ENCODE results near the gene SNN. TPM values are rescaled to one million over a fixed set of nuclear protein-coding genes. Genes with fewer than 3 reads are reported as not detected.

Gene SNN
- total and polyA plus RNA-seq, 7 experiments from 2014 or later, result 17.0 to 86.8 (median 34.3) TPM

DNA sequence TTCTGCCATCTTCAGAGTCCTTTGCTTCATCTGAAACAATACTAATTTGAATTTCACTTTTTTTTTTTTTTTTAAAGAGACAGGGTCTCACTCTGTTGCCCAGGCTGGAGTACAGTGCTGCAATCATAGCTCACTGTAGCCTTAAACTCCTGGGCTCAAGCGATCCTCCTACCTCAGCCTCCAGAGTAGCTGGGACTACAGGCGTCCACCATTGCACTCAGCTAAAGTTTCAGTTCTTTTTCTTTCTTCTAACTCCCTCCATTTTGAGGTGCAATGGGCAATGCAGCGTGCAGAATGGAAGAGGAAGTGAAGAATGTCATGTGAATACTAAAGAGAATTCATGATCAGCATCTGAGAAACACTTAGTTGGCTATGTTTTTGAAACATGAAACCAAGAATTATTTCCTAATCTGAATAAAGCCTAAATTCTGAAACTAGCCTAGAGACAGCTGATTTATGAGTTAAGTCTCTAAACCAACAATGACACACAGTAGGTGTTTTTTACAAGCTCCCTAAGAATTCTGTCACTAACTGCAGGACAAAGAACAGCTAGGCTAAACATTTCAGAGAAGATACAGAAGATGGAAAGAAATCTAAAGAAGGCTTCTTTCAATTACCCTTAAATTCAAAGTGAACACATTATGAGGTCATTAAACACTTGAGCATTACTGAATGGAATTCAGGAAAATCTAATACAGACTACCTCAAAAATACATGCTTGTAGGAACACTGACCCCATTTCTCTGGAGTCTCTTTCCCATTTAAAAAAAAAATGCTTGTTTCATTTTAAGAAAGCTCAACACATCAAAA is 21.0 kb downstream of the SNN start:
- intact Hi-C loops (cut with micrococcal nuclease), result no loop called here
- peak overlapping the region; percentile 18 for H3K27ac ChIP-seq (ENCODE audit: low read depth, low read length)
- H3K36me3 ChIP-seq (ENCODE audit: control insufficient read depth in 2 of 3, insufficient read depth in 3 of 3, low read length in 3 of 3), result peaks cover 9 to 56% (median 16%) of the 10 kb centered on the region in 3 experiments
- H3K27me3 Mint-ChIP-seq, result no peaks in the 10 kb centered on the region
- ChIA-PET POLR2A (interaction anchor here (0.6 to 1.6 kb wide), 4 partner anchors 9 to 105 kb away, joined by 3 to 4 read pairs (median 4); no protein-coding TSS in a partner anchor), CTCF (interaction anchor here (0.5 to 1.4 kb wide), 8 partner anchors 11 to 725 kb away, joined by 3 to 5 read pairs (median 3); no protein-coding TSS in a partner anchor)
- peak overlapping the region in 9 of 10 donors; percentile 20 to 61 (median 49) for H3K4me3 Mint-ChIP-seq
- peaks cover 0 to 2% (median 0%) of the 10 kb centered on the region in 11 donors for H3K9me3 Mint-ChIP-seq
- peak overlapping the region; percentile 49 to 86 (median 73) for H3K27ac Mint-ChIP-seq
- H3K36me3 Mint-ChIP-seq, result peaks cover 18 to 52% (median 29%) of the 10 kb centered on the region in 5 donors
- no peaks in the 10 kb centered on the region for H3K27me3 ChIP-seq (ENCODE audit: control insufficient read depth in 2 of 2, insufficient read depth in 2 of 2, low read length in 2 of 2)
- H3K4me1 ChIP-seq (ENCODE audit: control insufficient read depth in 2 of 2, insufficient read depth in 2 of 2, low read length in 2 of 2), result peaks cover 0 to 6% of the 10 kb centered on the region in 2 donors
- ATAC-seq, result peak; percentile 69
- H3K4me3 ChIP-seq (ENCODE audit: low read length), result no peak overlapping the region
- no peak for DNase-seq
- peaks cover 7 to 39% (median 29%) of the 10 kb centered on the region in 7 donors for H3K4me1 Mint-ChIP-seq
- no peaks in the 10 kb centered on the region for H3K9me3 ChIP-seq (ENCODE audit: control insufficient read depth in 2 of 3, low read length in 3 of 3)

DNA sequence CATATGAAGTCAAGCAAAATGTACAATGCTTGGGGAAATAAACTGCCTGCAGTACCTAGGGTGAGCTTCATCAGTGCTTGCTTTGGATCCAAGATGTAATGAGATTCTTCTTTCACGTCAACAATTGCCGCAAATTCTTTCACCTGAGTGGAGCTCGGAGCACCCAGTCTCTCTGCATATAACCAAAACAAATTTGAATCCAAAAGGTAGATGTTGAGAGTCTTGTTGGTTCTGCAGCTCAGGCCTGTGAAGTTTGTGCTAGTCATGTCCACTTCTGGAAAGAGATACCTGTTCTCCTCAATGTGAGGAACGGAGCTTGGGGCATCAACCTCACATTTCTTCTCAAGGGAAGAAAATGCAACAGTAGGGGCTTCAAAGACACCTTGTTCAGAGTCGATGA is 23.0 kb downstream of the SNN start:
- Mint-ChIP-seq H3K9me3 (peaks cover 0 to 2% (median 0%) of the 10 kb centered on the region in 11 donors), H3K27ac (peak overlapping the region in 1 of 9 donors; percentile 34), H3K27me3 (no peaks in the 10 kb centered on the region), H3K4me1 (peaks cover 9 to 44% (median 32%) of the 10 kb centered on the region in 7 donors), H3K36me3 (peaks cover 15 to 56% (median 34%) of the 10 kb centered on the region in 5 donors), H3K4me3 (no peak overlapping the region)
- Histone ChIP-seq H3K27ac (ENCODE audit: low read depth, low read length) (no peak overlapping the region), H3K4me1 (ENCODE audit: control insufficient read depth in 2 of 2, insufficient read depth in 2 of 2, low read length in 2 of 2) (peaks cover 0 to 6% of the 10 kb centered on the region in 2 donors), H3K27me3 (ENCODE audit: control insufficient read depth in 2 of 2, insufficient read depth in 2 of 2, low read length in 2 of 2) (no peaks in the 10 kb centered on the region), H3K4me3 (ENCODE audit: low read length) (no peak overlapping the region), H3K36me3 (ENCODE audit: control insufficient read depth in 2 of 3, insufficient read depth in 3 of 3, low read length in 3 of 3) (peaks cover 8 to 51% (median 24%) of the 10 kb centered on the region in 3 experiments), H3K9me3 (ENCODE audit: control insufficient read depth in 2 of 3, low read length in 3 of 3) (no peaks in the 10 kb centered on the region)
- no peak for DNase-seq
- no peak for ATAC-seq
- intact Hi-C loops (cut with micrococcal nuclease), result no loop called here
- ChIA-PET CTCF (interaction anchor here (1.2 to 1.4 kb wide), 2 partner anchors 23 to 159 kb away, joined by 5 to 6 read pairs; no protein-coding TSS in a partner anchor), POLR2A (no interaction called here)

DNA sequence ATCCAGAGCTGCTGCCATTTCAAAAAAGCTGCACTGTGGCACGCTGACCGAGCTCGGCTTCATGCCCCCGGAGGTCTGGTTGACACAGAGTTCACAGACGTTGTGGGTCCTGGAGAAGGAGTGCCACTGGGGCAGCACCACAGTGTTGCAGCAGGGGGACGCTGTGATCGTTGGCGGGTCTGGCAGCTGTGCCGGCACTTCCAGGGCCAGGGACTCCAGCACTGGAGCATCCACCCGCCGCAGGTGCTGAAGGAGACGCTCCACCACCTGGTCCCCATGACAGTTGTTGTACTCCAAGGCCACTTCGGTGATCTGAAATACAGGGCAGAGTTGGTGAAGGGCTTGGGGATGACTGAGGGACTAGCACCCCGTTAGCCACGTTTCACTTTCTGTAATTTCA is 23.5 kb downstream of the SNN start:
- Mint-ChIP-seq H3K9me3 (peaks cover 0 to 2% (median 0%) of the 10 kb centered on the region in 11 donors), H3K4me1 (peaks cover 10 to 47% (median 35%) of the 10 kb centered on the region in 7 donors), H3K4me3 (no peak overlapping the region), H3K27ac (peak overlapping the region in 1 of 9 donors; percentile 12), H3K36me3 (peaks cover 17 to 56% (median 35%) of the 10 kb centered on the region in 5 donors), H3K27me3 (no peaks in the 10 kb centered on the region)
- peaks cover 0 to 6% of the 10 kb centered on the region in 2 donors for H3K4me1 ChIP-seq (ENCODE audit: control insufficient read depth in 2 of 2, insufficient read depth in 2 of 2, low read length in 2 of 2)
- ChIA-PET CTCF (interaction anchor here (1.2 to 1.4 kb wide), 2 partner anchors 23 to 160 kb away, joined by 5 to 6 read pairs; no protein-coding TSS in a partner anchor), POLR2A (no interaction called here)
- intact Hi-C loops (cut with micrococcal nuclease), result no loop called here
- no peak overlapping the region for H3K4me3 ChIP-seq (ENCODE audit: low read length)
- DNase-seq (no peak), ATAC-seq (no peak)
- H3K36me3 ChIP-seq (ENCODE audit: control insufficient read depth in 2 of 3, insufficient read depth in 3 of 3, low read length in 3 of 3), result peaks cover 8 to 52% (median 24%) of the 10 kb centered on the region in 3 experiments
- H3K27ac ChIP-seq (ENCODE audit: low read depth, low read length), result no peak overlapping the region
- no peaks in the 10 kb centered on the region for H3K9me3 ChIP-seq (ENCODE audit: control insufficient read depth in 2 of 3, low read length in 3 of 3)
- no peaks in the 10 kb centered on the region for H3K27me3 ChIP-seq (ENCODE audit: control insufficient read depth in 2 of 2, insufficient read depth in 2 of 2, low read length in 2 of 2)

DNA sequence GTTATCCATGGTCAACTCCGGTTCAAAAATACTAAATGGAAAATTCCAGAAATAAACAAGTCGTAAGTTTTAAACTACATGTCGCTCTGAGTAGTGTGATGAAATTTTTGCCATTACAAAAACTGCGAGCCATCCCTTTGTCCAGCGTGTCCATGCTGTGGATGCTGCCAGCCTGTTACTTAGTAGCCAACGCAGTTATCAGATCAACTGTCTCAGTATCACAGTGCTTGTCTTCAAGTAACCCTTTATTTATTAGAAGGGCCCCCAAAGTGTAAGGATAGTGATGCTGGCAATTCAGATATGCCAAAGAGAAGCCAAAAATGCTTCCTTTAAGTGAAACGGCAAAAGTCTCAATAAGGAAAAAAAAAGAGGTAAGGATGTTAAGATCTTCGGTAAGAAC is 23.9 kb downstream of the SNN start:
- Histone ChIP-seq H3K36me3 (ENCODE audit: control insufficient read depth in 2 of 3, insufficient read depth in 3 of 3, low read length in 3 of 3) (peaks cover 8 to 52% (median 20%) of the 10 kb centered on the region in 3 experiments), H3K27ac (ENCODE audit: low read depth, low read length) (no peak overlapping the region), H3K4me1 (ENCODE audit: control insufficient read depth in 2 of 2, insufficient read depth in 2 of 2, low read length in 2 of 2) (peaks cover 0 to 6% of the 10 kb centered on the region in 2 donors), H3K27me3 (ENCODE audit: control insufficient read depth in 2 of 2, insufficient read depth in 2 of 2, low read length in 2 of 2) (no peaks in the 10 kb centered on the region), H3K4me3 (ENCODE audit: low read length) (no peak overlapping the region), H3K9me3 (ENCODE audit: control insufficient read depth in 2 of 3, low read length in 3 of 3) (no peaks in the 10 kb centered on the region)
- DNase-seq (no peak), ATAC-seq (no peak)
- Mint-ChIP-seq H3K27ac (peak overlapping the region in 3 of 9 donors; percentile 41 to 51 (median 45)), H3K4me3 (no peak overlapping the region), H3K4me1 (peaks cover 8 to 49% (median 36%) of the 10 kb centered on the region in 7 donors), H3K9me3 (peaks cover 0 to 2% (median 0%) of the 10 kb centered on the region in 11 donors), H3K27me3 (no peaks in the 10 kb centered on the region), H3K36me3 (peaks cover 20 to 56% (median 36%) of the 10 kb centered on the region in 5 donors)
- intact Hi-C loops (cut with micrococcal nuclease), result no loop called here
- CTCF ChIA-PET, result interaction anchor here (1.2 to 1.4 kb wide), 2 partner anchors 22 to 160 kb away, joined by 5 to 6 read pairs; no protein-coding TSS in a partner anchor
- POLR2A ChIA-PET, result interaction anchor here (0.8 kb wide), 1 partner anchor 310 kb away, joined by 3 read pairs; no protein-coding TSS in a partner anchor

DNA sequence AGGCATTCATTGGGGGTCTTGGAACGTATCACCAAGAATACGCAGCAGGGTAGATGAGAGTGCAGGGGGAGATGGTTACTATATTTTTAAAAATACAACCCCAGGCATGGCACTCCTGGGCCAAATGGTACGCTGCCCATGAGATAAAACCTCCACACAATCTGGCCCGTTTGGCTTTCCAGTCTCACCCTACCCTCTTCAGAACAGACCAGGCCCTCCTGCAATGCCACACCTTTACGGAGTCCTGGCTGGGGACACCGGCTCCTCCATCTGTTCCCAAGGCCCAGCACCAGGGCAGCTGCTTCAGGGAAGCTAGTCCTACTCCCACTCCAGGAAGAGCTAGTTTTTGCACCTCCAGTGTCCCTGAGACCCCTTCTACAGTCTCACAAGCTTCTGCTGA is 24.4 kb downstream of the SNN start:
- CTCF ChIA-PET, result no interaction called here
- peaks cover 10 to 52% (median 15%) of the 10 kb centered on the region in 3 experiments for H3K36me3 ChIP-seq (ENCODE audit: control insufficient read depth in 2 of 3, insufficient read depth in 3 of 3, low read length in 3 of 3)

DNA sequence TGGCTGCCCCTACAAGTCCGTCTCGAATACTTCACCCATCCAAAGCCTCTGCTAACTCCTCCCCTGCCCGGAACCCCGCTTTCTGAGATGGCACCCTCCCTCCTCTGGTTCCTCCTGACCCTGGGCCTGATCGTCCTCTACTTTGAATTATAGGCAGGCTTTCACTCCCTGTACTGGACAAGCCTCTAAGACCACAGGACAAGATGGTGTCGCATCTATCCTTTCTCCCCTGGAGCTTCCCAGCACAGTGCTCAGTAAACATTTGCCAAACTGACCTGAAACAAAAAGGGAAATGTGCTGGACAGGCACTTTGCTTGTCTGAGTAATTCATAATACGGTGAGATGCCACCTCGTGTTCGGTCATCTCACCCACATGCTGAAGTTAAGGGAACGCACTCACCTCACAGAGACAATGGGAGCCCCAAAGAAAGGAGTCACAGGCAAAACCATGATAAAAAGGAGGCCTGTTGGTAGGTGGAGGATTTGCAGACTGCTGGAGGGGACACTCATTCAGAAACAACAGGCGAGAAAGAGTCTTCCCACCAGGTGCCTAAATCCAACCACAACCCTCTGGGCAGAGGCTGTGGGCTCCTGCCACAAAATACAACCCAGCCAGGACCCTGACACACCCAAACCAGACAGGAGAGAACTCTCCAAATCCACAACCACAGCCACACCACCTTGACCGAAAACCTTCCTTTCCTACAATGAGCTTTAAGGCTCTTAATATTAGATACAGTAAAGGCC is 28.2 kb downstream of the SNN start:
- Mint-ChIP-seq H3K4me3 (peak overlapping the region in 1 of 10 donors; percentile 19), H3K9me3 (no peaks in the 10 kb centered on the region), H3K36me3 (peaks cover 12 to 64% (median 26%) of the 10 kb centered on the region in 5 donors), H3K4me1 (peaks cover 29 to 56% (median 35%) of the 10 kb centered on the region in 7 donors), H3K27ac (peak overlapping the region in 7 of 9 donors; percentile 12 to 86 (median 72)), H3K27me3 (no peaks in the 10 kb centered on the region)
- CTCF ChIA-PET, result no interaction called here
- H3K27ac ChIP-seq (ENCODE audit: low read depth, low read length), result no peak overlapping the region
- no peaks in the 10 kb centered on the region for H3K27me3 ChIP-seq (ENCODE audit: control insufficient read depth in 2 of 2, insufficient read depth in 2 of 2, low read length in 2 of 2)
- H3K4me3 ChIP-seq (ENCODE audit: low read length), result no peak overlapping the region
- intact Hi-C loops (cut with micrococcal nuclease), result no loop called here
- POLR2A ChIA-PET, result interaction anchor here (1.2 kb wide), 1 partner anchor 16 kb away, joined by 3 read pairs; no protein-coding TSS in a partner anchor
- peaks cover 8 to 63% (median 12%) of the 10 kb centered on the region in 3 experiments for H3K36me3 ChIP-seq (ENCODE audit: control insufficient read depth in 2 of 3, insufficient read depth in 3 of 3, low read length in 3 of 3)
- H3K4me1 ChIP-seq (ENCODE audit: control insufficient read depth in 2 of 2, insufficient read depth in 2 of 2, low read length in 2 of 2), result peaks cover 6 to 7% of the 10 kb centered on the region in 2 donors
- DNase-seq (no peak), ATAC-seq (no peak)
- no peaks in the 10 kb centered on the region for H3K9me3 ChIP-seq (ENCODE audit: control insufficient read depth in 2 of 3, low read length in 3 of 3)

More for the DNA sequence above, 24.4 kb downstream of the SNN start:
- H3K9me3 ChIP-seq (ENCODE audit: control insufficient read depth in 2 of 3, low read length in 3 of 3), result no peaks in the 10 kb centered on the region
- peaks cover 8 to 53% (median 35%) of the 10 kb centered on the region in 7 donors for H3K4me1 Mint-ChIP-seq
- no peak overlapping the region for H3K4me3 ChIP-seq (ENCODE audit: low read length)
- H3K36me3 Mint-ChIP-seq, result peaks cover 17 to 56% (median 33%) of the 10 kb centered on the region in 5 donors
- peak in 1 of 9 donors; percentile 13 for DNase-seq
- peak overlapping the region in 6 of 9 donors; percentile 1 to 59 (median 29) for H3K27ac Mint-ChIP-seq
- ATAC-seq, result no peak
- H3K4me1 ChIP-seq (ENCODE audit: control insufficient read depth in 2 of 2, insufficient read depth in 2 of 2, low read length in 2 of 2), result peaks cover 0 to 7% of the 10 kb centered on the region in 2 donors
- intact Hi-C loops (cut with micrococcal nuclease), result no loop called here
- POLR2A ChIA-PET, result interaction anchor here (0.8 kb wide), 1 partner anchor 309 kb away, joined by 3 read pairs; no protein-coding TSS in a partner anchor
- no peak overlapping the region for H3K4me3 Mint-ChIP-seq
- H3K27me3 ChIP-seq (ENCODE audit: control insufficient read depth in 2 of 2, insufficient read depth in 2 of 2, low read length in 2 of 2), result no peaks in the 10 kb centered on the region
- H3K27ac ChIP-seq (ENCODE audit: low read depth, low read length), result no peak overlapping the region
- no peaks in the 10 kb centered on the region for H3K27me3 Mint-ChIP-seq
- peaks cover 0 to 2% (median 0%) of the 10 kb centered on the region in 11 donors for H3K9me3 Mint-ChIP-seq
